HL-60 (cell line): ENCODE data around the gene ZNF865.

ENCODE experiments used
- DNase-seq, 2 experiments: peaks; one replicate each; pipeline ENCODE4 v3.0.0-alpha.2; 2010 to 2020; ENCODE audit warnings: low read depth in 1 of 2, low spot score in 1 of 2
- H3K27ac ChIP-seq: fragments of 250-450 bp; sonication (Bioruptor Pico); replicated peaks from 2 replicates; pipeline ENCODE4 v1.5.1; 2020; ENCODE audit warnings: mild to moderate bottlenecking, moderate library complexity
- H3K27me3 ChIP-seq: fragments of 250-450 bp; sonication (Bioruptor Pico); 2 replicates; pipeline ENCODE4 v1.5.1; 2021; ENCODE audit warnings: mild to moderate bottlenecking, moderate library complexity; ENCODE audit not compliant: insufficient read depth, poor library complexity, severe bottlenecking
- H3K4me3 ChIP-seq: replicated peaks from 2 replicates; pipeline ENCODE4 v1.5.1; 2011; ENCODE audit warnings: mild to moderate bottlenecking, control low read depth, low read length; ENCODE audit not compliant: insufficient read depth
- GABPA ChIP-seq: IDR thresholded peaks from 2 replicates; pipeline ENCODE4 v1.6.1; 2012; ENCODE audit warnings: low read depth
- POLR2AphosphoS5 ChIP-seq: IDR thresholded peaks from 2 replicates; pipeline ENCODE4 v1.6.1; 2012; ENCODE audit warnings: low read depth
- SPI1 ChIP-seq: IDR thresholded peaks from 2 replicates; pipeline ENCODE4 v1.6.1; 2012; ENCODE audit warnings: low read depth, mild to moderate bottlenecking, borderline replicate concordance
- TF ChIP-seq, protein P1 (sequence below): IDR thresholded peaks from 2 replicates; pipeline ENCODE4 v1.6.1; 2012; ENCODE audit warnings: low read depth; ENCODE audit not compliant: insufficient replicate concordance
- TF ChIP-seq, protein P2 (sequence below): IDR thresholded peaks from one replicate; pipeline ENCODE4 v1.5.1; 2011; ENCODE audit warnings: low read length, control low read depth, inconsistent platforms; ENCODE audit not compliant: insufficient read depth

The ZNF865 gene

DNA sequence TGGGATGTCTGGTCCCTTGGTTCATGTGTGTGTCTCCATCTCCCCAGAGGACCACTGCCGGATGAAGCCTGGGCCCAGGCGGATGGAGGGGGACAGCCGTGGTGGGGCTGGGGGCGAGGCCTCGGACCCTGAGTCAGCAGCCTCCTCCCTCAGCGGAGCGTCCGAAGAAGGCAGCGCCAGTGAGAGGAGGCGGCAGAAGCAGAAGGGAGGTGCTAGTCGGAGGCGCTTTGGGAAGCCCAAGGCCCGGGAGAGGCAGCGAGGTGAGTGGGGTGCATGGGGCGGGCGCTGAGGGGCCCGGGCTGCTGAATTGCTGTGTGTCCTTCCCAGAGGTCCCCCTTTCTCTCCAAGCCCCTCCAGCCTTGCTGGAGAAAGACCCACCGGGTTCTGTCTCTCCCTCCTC, 45.8 kb downstream of the ZNF865 start:
- H3K27ac ChIP-seq = no peak overlapping the region
- TF ChIP-seq POLR2AphosphoS5 (no peak), SPI1 (no peak), GABPA (no peak)
- TF ChIP-seq, protein P1, sequence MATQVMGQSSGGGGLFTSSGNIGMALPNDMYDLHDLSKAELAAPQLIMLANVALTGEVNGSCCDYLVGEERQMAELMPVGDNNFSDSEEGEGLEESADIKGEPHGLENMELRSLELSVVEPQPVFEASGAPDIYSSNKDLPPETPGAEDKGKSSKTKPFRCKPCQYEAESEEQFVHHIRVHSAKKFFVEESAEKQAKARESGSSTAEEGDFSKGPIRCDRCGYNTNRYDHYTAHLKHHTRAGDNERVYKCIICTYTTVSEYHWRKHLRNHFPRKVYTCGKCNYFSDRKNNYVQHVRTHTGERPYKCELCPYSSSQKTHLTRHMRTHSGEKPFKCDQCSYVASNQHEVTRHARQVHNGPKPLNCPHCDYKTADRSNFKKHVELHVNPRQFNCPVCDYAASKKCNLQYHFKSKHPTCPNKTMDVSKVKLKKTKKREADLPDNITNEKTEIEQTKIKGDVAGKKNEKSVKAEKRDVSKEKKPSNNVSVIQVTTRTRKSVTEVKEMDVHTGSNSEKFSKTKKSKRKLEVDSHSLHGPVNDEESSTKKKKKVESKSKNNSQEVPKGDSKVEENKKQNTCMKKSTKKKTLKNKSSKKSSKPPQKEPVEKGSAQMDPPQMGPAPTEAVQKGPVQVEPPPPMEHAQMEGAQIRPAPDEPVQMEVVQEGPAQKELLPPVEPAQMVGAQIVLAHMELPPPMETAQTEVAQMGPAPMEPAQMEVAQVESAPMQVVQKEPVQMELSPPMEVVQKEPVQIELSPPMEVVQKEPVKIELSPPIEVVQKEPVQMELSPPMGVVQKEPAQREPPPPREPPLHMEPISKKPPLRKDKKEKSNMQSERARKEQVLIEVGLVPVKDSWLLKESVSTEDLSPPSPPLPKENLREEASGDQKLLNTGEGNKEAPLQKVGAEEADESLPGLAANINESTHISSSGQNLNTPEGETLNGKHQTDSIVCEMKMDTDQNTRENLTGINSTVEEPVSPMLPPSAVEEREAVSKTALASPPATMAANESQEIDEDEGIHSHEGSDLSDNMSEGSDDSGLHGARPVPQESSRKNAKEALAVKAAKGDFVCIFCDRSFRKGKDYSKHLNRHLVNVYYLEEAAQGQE = no peak
- TF ChIP-seq, protein P2, sequence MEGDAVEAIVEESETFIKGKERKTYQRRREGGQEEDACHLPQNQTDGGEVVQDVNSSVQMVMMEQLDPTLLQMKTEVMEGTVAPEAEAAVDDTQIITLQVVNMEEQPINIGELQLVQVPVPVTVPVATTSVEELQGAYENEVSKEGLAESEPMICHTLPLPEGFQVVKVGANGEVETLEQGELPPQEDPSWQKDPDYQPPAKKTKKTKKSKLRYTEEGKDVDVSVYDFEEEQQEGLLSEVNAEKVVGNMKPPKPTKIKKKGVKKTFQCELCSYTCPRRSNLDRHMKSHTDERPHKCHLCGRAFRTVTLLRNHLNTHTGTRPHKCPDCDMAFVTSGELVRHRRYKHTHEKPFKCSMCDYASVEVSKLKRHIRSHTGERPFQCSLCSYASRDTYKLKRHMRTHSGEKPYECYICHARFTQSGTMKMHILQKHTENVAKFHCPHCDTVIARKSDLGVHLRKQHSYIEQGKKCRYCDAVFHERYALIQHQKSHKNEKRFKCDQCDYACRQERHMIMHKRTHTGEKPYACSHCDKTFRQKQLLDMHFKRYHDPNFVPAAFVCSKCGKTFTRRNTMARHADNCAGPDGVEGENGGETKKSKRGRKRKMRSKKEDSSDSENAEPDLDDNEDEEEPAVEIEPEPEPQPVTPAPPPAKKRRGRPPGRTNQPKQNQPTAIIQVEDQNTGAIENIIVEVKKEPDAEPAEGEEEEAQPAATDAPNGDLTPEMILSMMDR = no peak
- no peaks in the 10 kb centered on the region for H3K27me3 ChIP-seq
- no peak for DNase-seq
- no peak overlapping the region for H3K4me3 ChIP-seq

DNA sequence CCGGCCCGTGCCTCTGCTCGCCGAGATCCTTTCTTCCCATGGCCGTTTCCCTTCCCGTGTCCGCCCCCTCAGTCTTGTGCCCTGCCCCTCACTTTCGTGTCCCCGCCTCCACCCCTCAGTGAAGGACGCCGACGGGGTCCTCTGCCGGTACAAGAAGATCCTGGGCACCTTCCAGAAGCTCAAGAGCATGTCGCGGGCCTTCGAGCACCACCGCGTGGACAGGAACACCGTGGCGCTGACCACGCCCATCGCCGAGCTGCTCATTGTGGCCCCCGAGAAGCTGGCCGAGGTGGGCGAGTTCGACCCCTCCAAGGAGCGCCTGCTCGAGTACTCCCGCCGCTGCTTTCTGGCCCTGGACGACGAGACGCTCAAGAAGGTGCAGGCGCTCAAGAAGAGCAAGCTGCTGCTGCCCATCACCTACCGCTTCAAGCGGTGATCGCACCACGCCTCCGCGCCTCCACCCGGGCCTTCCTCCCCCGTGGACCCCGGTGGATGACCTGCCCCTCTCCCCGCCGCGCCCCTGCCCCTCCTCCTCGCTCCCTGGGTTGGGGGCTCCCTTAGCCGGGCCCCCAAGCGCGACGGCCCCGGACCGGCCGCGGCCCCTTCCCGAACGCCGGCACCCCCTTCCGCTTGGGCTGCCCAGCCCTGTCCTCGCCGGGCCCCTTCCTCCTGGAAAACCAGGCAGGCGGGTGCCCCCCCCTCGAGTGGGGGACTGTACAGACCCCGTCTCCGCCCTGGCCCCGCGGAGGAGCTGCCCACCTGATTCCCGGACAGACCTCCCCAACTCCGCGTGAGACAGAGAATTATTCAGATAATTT, 47.1 kb downstream of the ZNF865 start:
- no peak overlapping the region for H3K27ac ChIP-seq
- no peak for DNase-seq
- H3K27me3 ChIP-seq = no peaks in the 10 kb centered on the region
- TF ChIP-seq GABPA = no peak
- TF ChIP-seq, protein P2 = no peak
- TF ChIP-seq, protein P1 = no peak
- no peak for TF ChIP-seq POLR2AphosphoS5
- no peak for TF ChIP-seq SPI1
- H3K4me3 ChIP-seq = no peak overlapping the region

DNA sequence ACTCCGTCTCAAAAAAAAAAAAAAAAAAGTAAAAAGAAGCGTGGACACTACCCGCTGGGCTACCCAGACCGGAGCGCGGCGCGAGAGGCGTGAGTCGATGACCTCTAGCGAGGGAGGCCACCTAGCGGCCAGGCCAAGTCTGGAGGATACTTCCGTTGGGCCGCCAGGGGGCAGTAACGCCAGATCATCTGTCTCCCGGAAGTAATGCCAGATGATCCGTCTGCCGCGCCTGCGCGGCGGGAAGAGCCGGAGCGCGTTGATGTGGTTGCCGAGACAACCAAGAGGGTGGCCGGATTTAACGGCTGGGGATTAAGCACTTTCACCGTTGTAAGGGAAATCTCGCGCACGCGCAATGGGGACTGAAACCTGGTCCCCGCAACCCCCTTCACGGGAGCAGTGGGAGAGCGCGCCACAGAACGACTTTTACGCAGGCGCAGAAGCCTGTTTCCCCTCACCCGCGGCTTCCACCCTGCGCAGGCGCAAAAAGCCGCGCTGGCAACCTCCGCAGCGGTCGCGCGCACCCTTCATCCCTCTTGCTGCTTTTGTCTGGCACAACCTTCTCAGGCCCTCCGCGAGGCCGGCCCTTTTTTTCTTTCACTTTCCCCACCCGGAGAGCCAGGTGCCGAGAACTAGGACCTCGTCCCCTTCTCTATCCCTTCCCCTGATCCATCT, 48.3 kb downstream of the ZNF865 start:
- peak overlapping the region; percentile 55 for H3K4me3 ChIP-seq
- no peaks in the 10 kb centered on the region for H3K27me3 ChIP-seq
- DNase-seq = peak; percentile 96 to 98
- H3K27ac ChIP-seq = peak overlapping the region; percentile 99
- TF ChIP-seq, protein P1 = peak; percentile 25
- TF ChIP-seq GABPA = peak; percentile 76
- TF ChIP-seq SPI1 = peak; percentile 14; the same call in 1 of the 2 replicates
- TF ChIP-seq, protein P2 = peak; percentile 98
- peak; percentile 74 for TF ChIP-seq POLR2AphosphoS5
